ENCODE data around the gene NEIL3.

NEIL3 gene

DNA sequence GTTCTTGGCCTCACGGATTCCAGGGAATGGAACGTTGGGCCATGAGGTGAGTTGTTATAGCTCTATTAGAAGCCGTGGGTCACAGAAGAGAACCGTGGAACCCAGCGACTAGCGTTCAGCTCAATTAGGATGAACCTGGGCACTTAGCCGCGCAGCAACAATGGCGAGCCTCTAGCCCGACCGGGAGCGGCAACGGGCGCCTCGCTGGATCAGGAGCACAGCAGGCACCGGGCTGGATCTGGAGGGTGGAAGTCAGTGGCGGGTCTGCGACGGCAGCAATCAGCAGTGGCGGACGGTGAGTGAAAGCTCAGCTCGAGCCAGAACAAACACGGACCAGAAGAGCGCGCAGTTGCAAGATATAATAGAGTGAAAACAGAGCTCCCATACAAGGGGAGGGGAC is 98.3 kb downstream of the NEIL3 start:
- no peaks in the 10 kb centered on the region for H3K27me3 Mint-ChIP-seq
- ATAC-seq: no peak
- H3K4me3 Mint-ChIP-seq: no peak overlapping the region
- peaks cover 0 to 13% of the 10 kb centered on the region in 2 donors for H3K9me3 Mint-ChIP-seq
- H3K27ac Mint-ChIP-seq: no peak overlapping the region
- H3K4me1 Mint-ChIP-seq: peaks cover 10% of the 10 kb centered on the region
- no peak for DNase-seq

DNA sequence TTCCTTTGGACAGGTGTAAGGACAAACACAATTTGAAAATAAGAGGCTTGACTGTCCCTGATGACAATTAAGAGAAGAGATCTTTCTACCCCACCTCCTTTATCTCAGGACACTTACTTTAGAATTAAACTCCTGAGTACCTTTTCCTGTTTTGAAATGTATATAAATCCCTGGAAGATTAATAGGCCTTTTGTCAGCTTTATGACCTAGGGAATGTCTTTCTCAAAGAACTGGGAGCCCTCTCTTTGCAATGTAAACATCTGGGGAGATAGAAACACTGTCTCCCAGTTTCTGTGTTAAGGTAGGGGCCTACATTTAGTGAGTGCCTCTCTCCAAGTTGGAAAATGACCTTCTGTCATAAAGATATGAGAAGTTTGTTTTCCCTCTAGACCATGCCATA is 100.9 kb downstream of the NEIL3 start:
- H3K27me3 Mint-ChIP-seq: no peaks in the 10 kb centered on the region
- no peak overlapping the region for H3K4me3 Mint-ChIP-seq
- no peak for DNase-seq
- H3K9me3 Mint-ChIP-seq: peaks cover 0 to 13% of the 10 kb centered on the region in 2 donors
- ATAC-seq: no peak
- no peak overlapping the region for H3K27ac Mint-ChIP-seq
- no peaks in the 10 kb centered on the region for H3K4me1 Mint-ChIP-seq

DNA sequence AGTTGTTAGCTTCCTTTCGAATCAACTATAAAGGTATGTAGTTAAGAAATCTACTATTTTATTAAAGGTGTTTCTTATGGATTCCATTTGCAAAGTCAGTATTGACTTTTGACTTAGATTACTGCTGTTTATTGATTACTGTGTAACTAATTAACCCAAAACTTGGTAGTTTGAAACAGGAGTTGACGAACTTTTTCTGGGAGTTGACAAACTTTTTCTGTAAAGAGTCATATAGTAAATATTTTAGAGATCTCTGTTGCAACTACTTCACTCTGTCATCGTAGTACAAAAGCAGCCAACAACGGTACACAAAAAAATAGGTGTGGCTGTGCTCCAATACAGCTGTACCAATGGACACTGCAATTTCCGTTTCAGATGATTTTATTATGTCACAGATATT is 102.3 kb downstream of the NEIL3 start:
- no peak overlapping the region for H3K4me3 Mint-ChIP-seq
- DNase-seq (no peak), ATAC-seq (no peak)
- no peaks in the 10 kb centered on the region for H3K4me1 Mint-ChIP-seq
- peaks cover 0 to 13% of the 10 kb centered on the region in 2 donors for H3K9me3 Mint-ChIP-seq
- H3K27me3 Mint-ChIP-seq: no peaks in the 10 kb centered on the region
- no peak overlapping the region for H3K27ac Mint-ChIP-seq

Data from stimulated activated naive CD8-positive, alpha-beta T cell treated with anti-CD3 and anti-CD28 coated beads, Interleukin-15, amount 100 ng/mL, for 72 hours (primary cell).